Mesenchymal stem cell (in vitro differentiated cells and primary cell): ENCODE results near the gene ALG12.

Source experiments
- DNase-seq: peaks from one replicate; pipeline ENCODE4 v3.0.0-alpha.2; 2013
- H2AFZ ChIP-seq: one replicate; pipeline ENCODE4 v1.6.1; 2013; ENCODE audit warnings: low read depth, mild to moderate bottlenecking, control low read depth, inconsistent platforms, low read length, moderate library complexity
- H2AK5ac ChIP-seq: 2 replicates; pipeline ENCODE4 v1.6.1; 2013; ENCODE audit warnings: low read length, moderate library complexity, mild to moderate bottlenecking, inconsistent platforms; ENCODE audit not compliant: severe bottlenecking
- H2BK120ac ChIP-seq: one replicate; pipeline ENCODE4 v1.6.1; 2013; ENCODE audit warnings: low read depth, mild to moderate bottlenecking, inconsistent platforms, low read length, moderate library complexity
- H2BK12ac ChIP-seq, 2 experiments: one replicate each; pipeline ENCODE4 v1.6.1; 2013; ENCODE audit warnings: inconsistent platforms in 2 of 2, low read length in 2 of 2, mild to moderate bottlenecking in 2 of 2, moderate library complexity in 2 of 2, control low read depth in 1 of 2
- H2BK15ac ChIP-seq: one replicate; pipeline ENCODE4 v1.6.1; 2013; ENCODE audit warnings: mild to moderate bottlenecking, low read depth, inconsistent platforms; ENCODE audit not compliant: poor library complexity, severe bottlenecking
- H2BK5ac ChIP-seq: 2 replicates; pipeline ENCODE4 v1.6.1; 2013; ENCODE audit warnings: low read depth, mild to moderate bottlenecking, low read length, control low read depth, inconsistent platforms; ENCODE audit not compliant: poor library complexity, severe bottlenecking
- H3K14ac ChIP-seq, 2 experiments: one replicate each; pipeline ENCODE4 v1.6.1; 2013; ENCODE audit warnings: inconsistent platforms in 2 of 2, low read length in 2 of 2, control low read depth in 1 of 2, mild to moderate bottlenecking in 1 of 2, moderate library complexity in 1 of 2
- H3K18ac ChIP-seq, 2 experiments: one replicate each; pipeline ENCODE4 v1.6.1; 2013; ENCODE audit warnings: inconsistent platforms in 2 of 2, low read length in 2 of 2, control low read depth in 1 of 2, low read depth in 1 of 2, mild to moderate bottlenecking in 1 of 2
- H3K23ac ChIP-seq, 2 experiments: one replicate each; pipeline ENCODE4 v1.6.1; 2013; ENCODE audit warnings: inconsistent platforms in 2 of 2, low read length in 2 of 2, mild to moderate bottlenecking in 2 of 2, moderate library complexity in 2 of 2, control low read depth in 1 of 2
- H3K27ac ChIP-seq: 2 replicates; pipeline ENCODE4 v1.5.1; 2013; ENCODE audit warnings: mild to moderate bottlenecking, moderate library complexity, low read length, control low read depth, inconsistent platforms; ENCODE audit not compliant: poor library complexity, severe bottlenecking
- H3K27me3 ChIP-seq, 2 experiments: 2 replicates each; pipeline versions ENCODE4 v1.6.1 to v1.7.0; 2013; ENCODE audit warnings: low read length in 2 of 2, mild to moderate bottlenecking in 2 of 2, moderate library complexity in 2 of 2, control low read depth in 1 of 2, inconsistent platforms in 1 of 2; ENCODE audit not compliant: control insufficient read depth in 1 of 2, insufficient read depth in 1 of 2
- H3K36me3 ChIP-seq, 2 experiments: 2 replicates each; pipeline versions ENCODE4 v1.6.1 to v1.7.0; 2013; ENCODE audit warnings: low read length in 2 of 2, control low read depth in 1 of 2, inconsistent platforms in 1 of 2, low read depth in 1 of 2, mild to moderate bottlenecking in 1 of 2; ENCODE audit not compliant: insufficient read depth in 2 of 2, control insufficient read depth in 1 of 2
- H3K4ac ChIP-seq, 2 experiments: one replicate each; pipeline ENCODE4 v1.6.1; 2013; ENCODE audit warnings: inconsistent platforms in 2 of 2, low read length in 2 of 2, mild to moderate bottlenecking in 2 of 2, moderate library complexity in 2 of 2, control low read depth in 1 of 2, low read depth in 1 of 2
- H3K4me1 ChIP-seq: 2 replicates; pipeline ENCODE4 v1.6.1; 2013; ENCODE audit warnings: low read depth, low read length, control low read depth; ENCODE audit not compliant: control insufficient read depth, insufficient read depth
- H3K4me2 ChIP-seq: 2 replicates; pipeline ENCODE4 v1.6.1; 2013; ENCODE audit warnings: low read length, mild to moderate bottlenecking, inconsistent platforms; ENCODE audit not compliant: poor library complexity, severe bottlenecking
- H3K4me3 ChIP-seq, 2 experiments: 2 replicates each; pipeline versions ENCODE4 v1.5.1 to v1.7.0; 2013; ENCODE audit warnings: low read length in 2 of 2, mild to moderate bottlenecking in 2 of 2, control low read depth in 1 of 2, low read depth in 1 of 2; ENCODE audit not compliant: insufficient read depth in 1 of 2
- H3K79me1 ChIP-seq: replicated peaks from 2 replicates; pipeline ENCODE4 v1.6.1; 2013; ENCODE audit warnings: mild to moderate bottlenecking, control low read depth, low read length, inconsistent platforms; ENCODE audit not compliant: poor library complexity, severe bottlenecking
- H3K9ac ChIP-seq: 2 replicates; pipeline ENCODE4 v1.7.0; 2013; ENCODE audit warnings: mild to moderate bottlenecking, low read length, moderate library complexity
- H3K9me3 ChIP-seq: 2 replicates; pipeline ENCODE4 v1.7.0; 2013; ENCODE audit warnings: mild to moderate bottlenecking, low read length; ENCODE audit not compliant: control insufficient read depth
- H4K8ac ChIP-seq: one replicate; pipeline ENCODE4 v1.6.1; 2013; ENCODE audit warnings: inconsistent platforms, mild to moderate bottlenecking, low read length, moderate library complexity
- H4K91ac ChIP-seq: one replicate; pipeline ENCODE4 v1.6.1; 2013; ENCODE audit warnings: mild to moderate bottlenecking, low read length, inconsistent platforms
- WGBS: methylation state at CpG from one replicate; pipeline ENCODE4 v1.1.7; 2013; ENCODE audit warnings: mixed read lengths; 5-methylcytosine and 5-hydroxymethylcytosine counted together

ALG12 gene

DNA sequence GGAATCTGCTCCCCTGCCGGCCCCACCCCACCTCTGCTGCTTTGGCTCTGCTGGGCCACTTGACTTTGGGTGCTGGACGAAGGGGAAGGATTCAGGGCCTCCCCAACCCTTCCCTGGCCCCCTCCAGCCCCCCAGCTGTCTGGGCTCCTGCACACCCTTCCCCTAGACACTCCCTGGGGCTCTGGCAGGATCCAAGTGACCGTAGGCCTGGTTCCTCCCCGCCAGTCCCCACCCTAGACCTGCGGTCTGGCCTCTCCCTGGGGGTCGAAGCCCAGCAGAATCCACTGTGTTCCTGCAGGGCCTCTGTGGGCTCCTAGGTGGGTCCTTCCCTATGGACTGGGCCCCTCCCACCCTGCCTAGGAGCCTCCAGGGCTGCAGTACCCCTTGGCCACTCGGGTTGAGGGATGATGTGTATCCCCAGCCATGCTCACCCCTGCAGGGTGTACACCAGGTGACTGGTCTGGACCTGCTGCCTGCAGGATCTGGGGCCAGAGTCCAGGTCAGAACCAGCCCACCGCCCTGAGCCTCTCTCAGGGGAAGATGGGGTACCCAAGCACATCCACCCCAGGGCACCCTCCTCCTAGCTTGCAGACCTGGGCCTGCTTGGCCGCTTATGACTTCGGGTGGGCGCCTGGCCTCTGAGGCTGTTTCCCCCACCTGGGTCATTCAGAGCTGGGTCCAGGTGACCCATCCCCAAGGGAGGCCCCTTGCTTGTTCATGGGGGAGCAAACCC, 48.0 kb upstream of the ALG12 start:
- Histone ChIP-seq H4K8ac (peak overlapping the region; percentile 94), H3K23ac (peak overlapping the region in 1 of 2 experiments; percentile 22), H3K79me1 (peaks cover 27% of the 10 kb centered on the region), H2BK120ac (peak overlapping the region; percentile 78), H2AFZ (no peak overlapping the region), H3K14ac (peak overlapping the region in 1 of 2 experiments; percentile 63), H3K4me1 (peaks cover 70% of the 10 kb centered on the region), H3K4ac (peak overlapping the region; percentile 29 to 53), H2BK12ac (peak overlapping the region; percentile 85 to 93), H3K36me3 (peaks cover 19 to 59% of the 10 kb centered on the region in 2 experiments), H3K27me3 (no peaks in the 10 kb centered on the region), H2BK5ac (no peak overlapping the region), H2BK15ac (peak overlapping the region; percentile 93), H3K4me3 (no peak overlapping the region), H3K18ac (peak overlapping the region; percentile 77 to 80), H4K91ac (peak overlapping the region; percentile 96), H2AK5ac (peak overlapping the region; percentile 33), H3K27ac (no peak overlapping the region), H3K4me2 (no peak overlapping the region), H3K9ac (peak overlapping the region; percentile 53), H3K9me3 (no peaks in the 10 kb centered on the region)
- WGBS = 94% methylated on average over 11 of the region's 11 CpGs
- DNase-seq = no peak

DNA sequence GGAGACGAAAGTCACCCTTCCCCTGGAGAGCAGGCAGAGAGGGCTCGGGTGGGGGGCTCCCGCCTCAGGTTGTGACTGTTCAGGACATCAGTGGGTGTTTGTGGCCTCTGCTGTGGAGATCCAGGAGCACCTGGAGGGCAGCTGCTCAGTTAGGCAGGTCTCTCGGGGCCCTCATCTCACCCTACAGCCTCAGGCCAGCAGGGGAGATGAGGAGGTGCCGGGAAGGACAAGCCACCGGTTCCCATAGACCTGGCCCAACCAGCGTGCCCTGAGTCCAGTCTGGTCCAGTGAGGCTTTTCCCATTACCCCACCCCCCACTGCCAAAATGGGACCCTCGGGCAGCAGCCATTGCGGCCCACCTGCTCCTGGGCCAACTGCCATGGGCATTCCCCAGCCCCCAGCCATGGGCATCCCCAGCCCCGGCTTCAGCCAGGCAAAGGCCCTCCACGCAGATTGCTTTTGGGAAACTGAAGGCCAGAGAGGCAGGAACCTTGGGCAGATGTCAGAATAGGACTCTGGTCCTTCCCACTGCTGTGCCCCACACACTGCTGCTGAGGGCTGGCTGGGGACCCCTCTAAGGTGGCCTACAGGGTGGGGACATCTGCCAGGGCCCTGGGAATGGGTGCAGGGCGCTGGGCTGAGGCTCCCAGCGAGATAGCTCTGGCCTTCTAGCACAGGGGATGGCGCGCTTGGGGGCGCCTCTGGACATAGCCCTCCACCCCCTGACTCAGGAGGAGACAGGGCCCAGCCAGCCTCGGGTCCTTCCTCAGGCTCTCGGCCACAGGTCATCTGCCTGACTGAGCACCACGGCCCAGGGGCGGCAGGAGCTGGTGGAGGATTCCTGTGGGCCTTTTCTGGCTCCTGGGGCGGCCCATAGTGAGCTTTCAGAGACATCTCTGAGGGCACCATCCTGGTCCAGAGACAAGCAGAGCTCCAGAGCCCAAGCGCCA, 47.1 kb upstream of the ALG12 start:
- no peak overlapping the region for H3K4ac ChIP-seq
- no peak overlapping the region for H2AK5ac ChIP-seq
- WGBS = 96% methylated on average over 21 of the region's 22 CpGs
- no peaks in the 10 kb centered on the region for H3K9me3 ChIP-seq
- H3K4me1 ChIP-seq = peaks cover 63% of the 10 kb centered on the region
- peak overlapping the region; percentile 76 for H4K91ac ChIP-seq
- no peak overlapping the region for H3K4me3 ChIP-seq
- H3K23ac ChIP-seq = peak overlapping the region in 1 of 2 experiments; percentile 75
- no peak overlapping the region for H3K4me2 ChIP-seq
- no peak overlapping the region for H3K18ac ChIP-seq
- H3K36me3 ChIP-seq = peaks cover 19 to 59% of the 10 kb centered on the region in 2 experiments
- H2BK15ac ChIP-seq = no peak overlapping the region
- peak overlapping the region in 1 of 2 experiments; percentile 47 for H2BK12ac ChIP-seq
- H2BK5ac ChIP-seq = no peak overlapping the region
- no peak overlapping the region for H4K8ac ChIP-seq
- H3K9ac ChIP-seq = no peak overlapping the region
- H3K79me1 ChIP-seq = peaks cover 27% of the 10 kb centered on the region
- no peak for DNase-seq
- H3K27ac ChIP-seq = no peak overlapping the region
- H3K27me3 ChIP-seq = no peaks in the 10 kb centered on the region
- no peak overlapping the region for H2AFZ ChIP-seq
- peak overlapping the region; percentile 71 for H2BK120ac ChIP-seq
- no peak overlapping the region for H3K14ac ChIP-seq

DNA sequence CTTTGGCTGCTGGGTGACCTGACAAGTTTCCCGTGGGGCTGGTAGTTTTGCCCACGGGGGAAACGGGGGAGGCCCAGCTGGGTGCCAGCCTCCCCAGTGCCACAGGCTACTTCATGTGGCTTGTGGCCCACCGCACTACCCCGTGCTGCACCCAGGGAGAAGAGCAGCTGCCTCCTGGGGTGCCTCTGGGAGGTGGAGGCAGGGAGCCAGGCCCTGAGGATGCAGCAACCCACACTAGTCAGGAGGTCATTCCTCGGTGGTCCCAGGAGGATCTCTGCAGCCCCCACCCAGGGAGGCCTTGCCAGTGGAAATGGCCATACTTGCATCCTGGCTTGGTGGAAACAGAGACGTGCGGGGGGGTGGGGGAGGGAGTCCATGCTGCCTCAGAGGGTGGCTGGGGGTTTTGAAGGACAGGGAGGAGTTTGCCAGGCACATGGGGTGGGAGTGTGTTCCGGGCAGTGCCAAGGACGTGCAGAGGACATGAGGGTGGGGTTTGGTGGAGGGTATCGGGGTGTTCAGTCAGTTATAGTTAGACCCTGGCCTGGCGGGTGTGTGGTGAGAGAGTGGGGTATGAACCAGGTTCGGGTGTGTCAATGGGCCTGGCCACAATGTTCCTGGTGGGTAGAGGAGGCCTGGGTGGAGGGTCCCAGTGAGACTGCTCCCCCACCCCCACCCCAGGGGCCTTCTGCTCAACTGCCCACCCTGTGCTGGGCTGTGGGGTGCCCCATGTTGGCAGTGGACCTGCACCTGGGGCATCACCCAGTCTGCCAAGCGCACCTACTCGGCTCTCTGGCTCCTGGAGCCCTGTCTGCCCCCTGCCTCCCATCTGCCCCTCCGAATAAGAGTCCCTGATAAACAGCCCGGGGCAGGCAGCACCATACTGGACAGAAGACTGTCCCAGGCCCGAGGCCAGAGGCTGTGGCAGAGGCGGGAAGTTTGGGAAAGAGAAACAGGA, 46.2 kb upstream of the ALG12 start:
- Histone ChIP-seq H2BK15ac (peak overlapping the region; percentile 64), H2BK120ac (no peak overlapping the region), H3K18ac (peak overlapping the region in 1 of 2 experiments; percentile 14), H3K4me1 (peaks cover 65% of the 10 kb centered on the region), H4K8ac (peak overlapping the region; percentile 45), H3K9ac (peak overlapping the region; percentile 90), H3K36me3 (peaks cover 19 to 59% of the 10 kb centered on the region in 2 experiments), H3K79me1 (peaks cover 29% of the 10 kb centered on the region), H3K23ac (no peak overlapping the region), H2AFZ (no peak overlapping the region), H3K27ac (no peak overlapping the region), H3K4me2 (no peak overlapping the region), H3K9me3 (no peaks in the 10 kb centered on the region), H2BK5ac (no peak overlapping the region), H2BK12ac (peak overlapping the region in 1 of 2 experiments; percentile 26), H3K4ac (no peak overlapping the region), H3K14ac (peak overlapping the region; percentile 19 to 20), H3K4me3 (peak overlapping the region in 1 of 2 experiments; percentile 83), H2AK5ac (no peak overlapping the region), H3K27me3 (no peaks in the 10 kb centered on the region), H4K91ac (peak overlapping the region; percentile 28)
- no peak for DNase-seq
- 92% methylated on average over 17 of the region's 19 CpGs for WGBS
